ENCODE results near the gene OR10AD1. TPM values are rescaled to one million over a fixed set of nuclear protein-coding genes. Genes with fewer than 3 reads are reported as not detected.

The OR10AD1 gene
- total and polyA plus RNA-seq, 5 donors, result not detected

DNA sequence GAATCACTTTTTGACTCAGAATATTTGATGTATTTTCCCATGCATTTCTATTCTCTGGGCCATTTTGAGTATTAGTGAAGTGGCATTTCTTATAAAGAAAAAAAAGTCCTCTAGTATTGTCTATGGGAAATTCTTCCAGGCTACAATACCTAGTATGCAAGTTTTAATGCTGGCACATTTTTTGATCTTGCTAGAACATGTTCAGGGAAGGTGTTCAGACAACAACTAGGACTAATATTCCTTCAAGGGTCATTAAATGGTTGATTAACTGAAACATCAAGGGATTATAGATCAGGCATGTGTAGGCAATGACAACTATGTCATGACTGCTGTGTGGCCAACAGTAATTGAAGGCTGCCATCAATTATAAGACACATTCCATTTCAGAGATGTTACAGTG is 12.0 kb downstream of the OR10AD1 start:
- Histone ChIP-seq H3K9me3 (ENCODE audit: control insufficient read depth, low read length) (no peaks in the 10 kb centered on the region), H3K27me3 (ENCODE audit: control insufficient read depth, insufficient read depth) (no peaks in the 10 kb centered on the region), H3K4me1 (ENCODE audit: control insufficient read depth, insufficient read depth, low read length) (no peaks in the 10 kb centered on the region), H3K27ac (ENCODE audit: low read length) (no peak overlapping the region), H3K4me3 (ENCODE audit: low read length) (no peak overlapping the region)
- DNase-seq, result no peak
- ATAC-seq, result no peak
- intact Hi-C loops (cut with DNase I), result loop anchor here in 1 of 4 donors (10.0 kb wide), 1 partner anchor 154 kb away; no protein-coding TSS in a partner anchor

GRCh38 chr12:48189331-48190125 is 13.6 kb downstream of the OR10AD1 start:
- H3K4me3 ChIP-seq (ENCODE audit: low read length), result no peak overlapping the region
- WGBS, result 39% methylated on average over 6 of the region's 6 CpGs
- intact Hi-C loops (cut with DNase I), result loop anchor here in 1 of 4 donors (10.0 kb wide), 1 partner anchor 155 kb away; no protein-coding TSS in a partner anchor
- no peaks in the 10 kb centered on the region for H3K27me3 ChIP-seq (ENCODE audit: control insufficient read depth, insufficient read depth)
- no peaks in the 10 kb centered on the region for H3K9me3 ChIP-seq (ENCODE audit: control insufficient read depth, low read length)
- DNase-seq (peak in 2 of 3 donors; percentile 36 to 73), ATAC-seq (peak; percentile 66 to 73)
- no peak overlapping the region for H3K27ac ChIP-seq (ENCODE audit: low read length)
- no peaks in the 10 kb centered on the region for H3K4me1 ChIP-seq (ENCODE audit: control insufficient read depth, insufficient read depth, low read length)

GRCh38 chr12:48187916-48188695 is 15.0 kb downstream of the OR10AD1 start:
- no peaks in the 10 kb centered on the region for H3K27me3 ChIP-seq (ENCODE audit: control insufficient read depth, insufficient read depth)
- no peaks in the 10 kb centered on the region for H3K4me1 ChIP-seq (ENCODE audit: control insufficient read depth, insufficient read depth, low read length)
- no peak overlapping the region for H3K27ac ChIP-seq (ENCODE audit: low read length)
- H3K9me3 ChIP-seq (ENCODE audit: control insufficient read depth, low read length), result no peaks in the 10 kb centered on the region
- 83% methylated on average over 10 of the region's 10 CpGs for WGBS
- intact Hi-C loops (cut with DNase I), result no loop called here
- H3K4me3 ChIP-seq (ENCODE audit: low read length), result no peak overlapping the region
- ATAC-seq (no peak), DNase-seq (no peak)

- 69% methylated on average over 10 of the region's 10 CpGs for WGBS
- H3K27ac ChIP-seq (ENCODE audit: low read length), result no peak overlapping the region
- no peak overlapping the region for H3K4me3 ChIP-seq (ENCODE audit: low read length)
- H3K4me1 ChIP-seq (ENCODE audit: control insufficient read depth, insufficient read depth, low read length), result no peaks in the 10 kb centered on the region
- ATAC-seq (no peak), DNase-seq (no peak)
- H3K9me3 ChIP-seq (ENCODE audit: control insufficient read depth, low read length), result no peaks in the 10 kb centered on the region
- no peaks in the 10 kb centered on the region for H3K27me3 ChIP-seq (ENCODE audit: control insufficient read depth, insufficient read depth)
- intact Hi-C loops (cut with DNase I), result no loop called here
These were observed 17.7 kb downstream of the OR10AD1 start for GRCh38 chr12:48185181-48185919.

GRCh38 chr12:48184549-48184922 is 18.6 kb downstream of the OR10AD1 start:
- DNase-seq (peak in 1 of 3 donors; percentile 50), ATAC-seq (peak in 1 of 2 donors; percentile 6)
- 6% methylated on average over 20 of the region's 20 CpGs for WGBS
- Histone ChIP-seq H3K4me1 (ENCODE audit: control insufficient read depth, insufficient read depth, low read length) (no peaks in the 10 kb centered on the region), H3K9me3 (ENCODE audit: control insufficient read depth, low read length) (no peaks in the 10 kb centered on the region), H3K27me3 (ENCODE audit: control insufficient read depth, insufficient read depth) (no peaks in the 10 kb centered on the region), H3K4me3 (ENCODE audit: low read length) (no peak overlapping the region), H3K27ac (ENCODE audit: low read length) (no peak overlapping the region)
- intact Hi-C loops (cut with DNase I), result no loop called here

DNA sequence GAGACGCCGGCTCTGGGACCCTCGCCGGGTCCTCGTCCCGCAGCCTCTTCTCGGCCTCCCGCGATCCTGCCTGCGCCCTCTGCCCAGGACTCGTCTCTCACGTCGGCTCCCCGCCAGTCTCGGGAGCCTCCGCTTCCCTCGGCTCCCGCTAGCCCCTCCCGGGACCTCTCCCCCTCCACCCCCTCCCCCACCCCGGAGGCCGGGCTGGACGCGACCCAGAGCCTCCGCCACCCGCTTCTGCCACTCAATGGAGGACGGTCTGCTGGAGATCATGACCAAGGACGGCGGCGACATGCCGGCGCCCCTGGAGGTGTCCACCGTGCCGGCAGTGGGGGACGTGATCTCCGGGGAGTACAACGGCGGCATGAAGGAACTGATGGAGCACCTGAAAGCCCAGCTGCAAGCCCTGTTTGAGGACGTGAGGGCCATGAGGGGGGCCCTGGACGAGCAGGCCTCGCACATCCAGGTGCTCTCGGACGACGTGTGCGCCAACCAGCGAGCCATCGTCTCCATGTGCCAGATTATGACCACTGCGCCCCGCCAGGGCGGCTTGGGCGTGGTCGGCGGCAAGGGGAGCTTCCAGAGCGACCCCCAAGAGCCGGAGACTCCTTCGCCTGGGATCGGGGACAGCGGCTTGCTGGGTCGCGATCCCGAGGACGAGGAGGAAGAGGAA is 19.1 kb downstream of the OR10AD1 start:
- peak; percentile 28 to 43 for ATAC-seq
- intact Hi-C loops (cut with DNase I), result no loop called here
- Histone ChIP-seq H3K9me3 (ENCODE audit: control insufficient read depth, low read length) (no peaks in the 10 kb centered on the region), H3K4me3 (ENCODE audit: low read length) (peak overlapping the region; percentile 56), H3K27me3 (ENCODE audit: control insufficient read depth, insufficient read depth) (no peaks in the 10 kb centered on the region), H3K27ac (ENCODE audit: low read length) (no peak overlapping the region), H3K4me1 (ENCODE audit: control insufficient read depth, insufficient read depth, low read length) (no peaks in the 10 kb centered on the region)
- no peak for DNase-seq
- 3% methylated on average over 61 of the region's 61 CpGs for WGBS

GRCh38 chr12:48183091-48183875 is 19.8 kb downstream of the OR10AD1 start, which contains the start of gene CCDC184:
Gene CCDC184, plus strand, starts transcription at chr12:48183644. Its CDS starts 479 bp downstream, at chr12:48184123.
- H3K4me1 ChIP-seq (ENCODE audit: control insufficient read depth, insufficient read depth, low read length), result no peaks in the 10 kb centered on the region
- intact Hi-C loops (cut with DNase I), result no loop called here
- no peaks in the 10 kb centered on the region for H3K27me3 ChIP-seq (ENCODE audit: control insufficient read depth, insufficient read depth)
- H3K27ac ChIP-seq (ENCODE audit: low read length), result no peak within 1 kb of the TSS
- ATAC-seq, result peak; percentile 87 to 92
- no peaks in the 10 kb centered on the region for H3K9me3 ChIP-seq (ENCODE audit: control insufficient read depth, low read length)
- DNase-seq, result peak; percentile 72 to 88 (median 88)
- under 1% methylated on average over 61 of the region's 61 CpGs for WGBS
- H3K4me3 ChIP-seq (ENCODE audit: low read length), result peak within 1 kb of the TSS; percentile 56

DNA sequence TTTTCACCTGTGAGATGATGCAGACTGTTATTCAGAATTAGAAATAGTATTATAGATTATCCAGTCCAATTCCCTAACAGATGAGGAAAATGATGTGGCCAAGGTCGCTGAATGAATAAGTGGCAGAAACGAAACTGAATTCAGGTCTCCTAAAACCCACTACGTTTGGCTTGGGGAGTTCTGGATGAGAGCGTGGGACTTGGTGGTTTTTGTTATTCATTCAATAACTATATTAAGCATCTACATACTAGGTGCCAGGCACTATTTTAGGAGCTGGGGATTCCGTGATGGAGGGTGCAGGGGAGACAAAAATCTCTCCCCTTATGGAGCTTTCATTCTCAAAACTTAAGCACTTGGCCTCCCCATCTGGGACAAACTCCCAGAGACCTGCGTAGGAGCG is 20.5 kb downstream of the OR10AD1 start:
- H3K4me3 ChIP-seq (ENCODE audit: low read length), result peak overlapping the region; percentile 56
- H3K9me3 ChIP-seq (ENCODE audit: control insufficient read depth, low read length), result no peaks in the 10 kb centered on the region
- H3K27me3 ChIP-seq (ENCODE audit: control insufficient read depth, insufficient read depth), result no peaks in the 10 kb centered on the region
- DNase-seq (no peak), ATAC-seq (no peak)
- H3K4me1 ChIP-seq (ENCODE audit: control insufficient read depth, insufficient read depth, low read length), result no peaks in the 10 kb centered on the region
- 10% methylated on average over 7 of the region's 7 CpGs for WGBS
- intact Hi-C loops (cut with DNase I), result no loop called here
- no peak overlapping the region for H3K27ac ChIP-seq (ENCODE audit: low read length)

GRCh38 chr12:48180857-48181495 is 22.1 kb downstream of the OR10AD1 start:
- intact Hi-C loops (cut with DNase I), result no loop called here
- ATAC-seq, result no peak

More at GRCh38 chr12:48180857-48181495, 22.1 kb downstream of the OR10AD1 start:
- no peak for DNase-seq
- 88% methylated on average over 2 of the region's 2 CpGs for WGBS
- no peaks in the 10 kb centered on the region for H3K9me3 ChIP-seq (ENCODE audit: control insufficient read depth, low read length)
- H3K27me3 ChIP-seq (ENCODE audit: control insufficient read depth, insufficient read depth), result no peaks in the 10 kb centered on the region
- H3K4me1 ChIP-seq (ENCODE audit: control insufficient read depth, insufficient read depth, low read length), result no peaks in the 10 kb centered on the region
- no peak overlapping the region for H3K27ac ChIP-seq (ENCODE audit: low read length)
- H3K4me3 ChIP-seq (ENCODE audit: low read length), result no peak overlapping the region
